ENCODE measurements around the gene UBN1. TPM values are rescaled to one million over a fixed set of nuclear protein-coding genes. Genes with fewer than 3 reads are reported as not detected.
A peak's percentile ranks its signal among the peaks of the same experiment; 100 is the strongest.

The UBN1 gene
- total and polyA plus RNA-seq, 4 donors = 7.3 to 19.7 (median 14.2) TPM

DNA sequence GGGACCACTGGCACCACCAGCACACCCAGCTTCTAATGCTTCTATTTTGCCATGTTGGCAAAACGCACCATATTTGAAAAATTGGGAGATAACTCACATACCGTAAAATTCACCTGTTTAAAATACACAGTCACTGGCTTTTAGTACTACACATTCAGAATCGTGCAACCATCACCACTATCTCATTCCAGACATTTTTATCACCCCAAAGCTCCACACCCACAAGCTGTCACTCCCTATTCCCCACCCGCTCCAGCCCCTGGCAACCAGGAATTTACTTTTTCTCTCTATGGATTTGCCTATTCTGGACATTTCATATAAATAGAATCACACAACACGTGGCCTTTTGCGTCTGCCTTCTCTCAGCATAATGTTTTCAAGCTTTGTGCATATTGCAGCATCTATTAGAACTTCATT, 64.7 kb downstream of the UBN1 start:
- Histone ChIP-seq H3K4me3 (ENCODE audit: low read depth in 1 of 3, low read length in 3 of 3) (no peak overlapping the region), H3K9ac (ENCODE audit: low read depth in 1 of 2, low read length in 2 of 2) (no peak overlapping the region), H3K27me3 (ENCODE audit: control insufficient read depth in 4 of 4, insufficient read depth in 4 of 4, low read length in 3 of 4) (no peaks in the 10 kb centered on the region), H3K9me3 (ENCODE audit: control insufficient read depth in 4 of 4, low read length in 3 of 4) (no peaks in the 10 kb centered on the region), H3K36me3 (ENCODE audit: control insufficient read depth in 4 of 4, insufficient read depth in 3 of 4, low read depth in 1 of 4, low read length in 3 of 4) (no peaks in the 10 kb centered on the region), H3K27ac (ENCODE audit: low read depth in 1 of 2, low read length in 2 of 2) (no peak overlapping the region), H3K4me1 (ENCODE audit: control insufficient read depth in 4 of 4, insufficient read depth in 4 of 4, low read length in 3 of 4) (peaks cover 4 to 43% (median 28%) of the 10 kb centered on the region in 4 donors)
- no peak for TF ChIP-seq RAD21 (IDR thresholded peaks at IDR 0.05)
- no peak for TF ChIP-seq SP1 (IDR thresholded peaks at IDR 0.05)
- no peak for TF ChIP-seq TAF1 (conservative IDR thresholded peaks at IDR 0.05)
- no peak for TF ChIP-seq YY1 (IDR thresholded peaks at IDR 0.05)
- TF ChIP-seq, protein P1, sequence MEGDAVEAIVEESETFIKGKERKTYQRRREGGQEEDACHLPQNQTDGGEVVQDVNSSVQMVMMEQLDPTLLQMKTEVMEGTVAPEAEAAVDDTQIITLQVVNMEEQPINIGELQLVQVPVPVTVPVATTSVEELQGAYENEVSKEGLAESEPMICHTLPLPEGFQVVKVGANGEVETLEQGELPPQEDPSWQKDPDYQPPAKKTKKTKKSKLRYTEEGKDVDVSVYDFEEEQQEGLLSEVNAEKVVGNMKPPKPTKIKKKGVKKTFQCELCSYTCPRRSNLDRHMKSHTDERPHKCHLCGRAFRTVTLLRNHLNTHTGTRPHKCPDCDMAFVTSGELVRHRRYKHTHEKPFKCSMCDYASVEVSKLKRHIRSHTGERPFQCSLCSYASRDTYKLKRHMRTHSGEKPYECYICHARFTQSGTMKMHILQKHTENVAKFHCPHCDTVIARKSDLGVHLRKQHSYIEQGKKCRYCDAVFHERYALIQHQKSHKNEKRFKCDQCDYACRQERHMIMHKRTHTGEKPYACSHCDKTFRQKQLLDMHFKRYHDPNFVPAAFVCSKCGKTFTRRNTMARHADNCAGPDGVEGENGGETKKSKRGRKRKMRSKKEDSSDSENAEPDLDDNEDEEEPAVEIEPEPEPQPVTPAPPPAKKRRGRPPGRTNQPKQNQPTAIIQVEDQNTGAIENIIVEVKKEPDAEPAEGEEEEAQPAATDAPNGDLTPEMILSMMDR (IDR thresholded peaks at IDR 0.05; ENCODE audit: low read depth, low read length, missing input control) = no peak
- TF ChIP-seq, protein P2, sequence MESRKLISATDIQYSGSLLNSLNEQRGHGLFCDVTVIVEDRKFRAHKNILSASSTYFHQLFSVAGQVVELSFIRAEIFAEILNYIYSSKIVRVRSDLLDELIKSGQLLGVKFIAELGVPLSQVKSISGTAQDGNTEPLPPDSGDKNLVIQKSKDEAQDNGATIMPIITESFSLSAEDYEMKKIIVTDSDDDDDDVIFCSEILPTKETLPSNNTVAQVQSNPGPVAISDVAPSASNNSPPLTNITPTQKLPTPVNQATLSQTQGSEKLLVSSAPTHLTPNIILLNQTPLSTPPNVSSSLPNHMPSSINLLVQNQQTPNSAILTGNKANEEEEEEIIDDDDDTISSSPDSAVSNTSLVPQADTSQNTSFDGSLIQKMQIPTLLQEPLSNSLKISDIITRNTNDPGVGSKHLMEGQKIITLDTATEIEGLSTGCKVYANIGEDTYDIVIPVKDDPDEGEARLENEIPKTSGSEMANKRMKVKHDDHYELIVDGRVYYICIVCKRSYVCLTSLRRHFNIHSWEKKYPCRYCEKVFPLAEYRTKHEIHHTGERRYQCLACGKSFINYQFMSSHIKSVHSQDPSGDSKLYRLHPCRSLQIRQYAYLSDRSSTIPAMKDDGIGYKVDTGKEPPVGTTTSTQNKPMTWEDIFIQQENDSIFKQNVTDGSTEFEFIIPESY (IDR thresholded peaks at IDR 0.05) = no peak
- no peak for TF ChIP-seq FOXA1 (IDR thresholded peaks at IDR 0.05)
- TF ChIP-seq HNF4A (conservative IDR thresholded peaks at IDR 0.05) = no peak
- TF ChIP-seq, protein P3, sequence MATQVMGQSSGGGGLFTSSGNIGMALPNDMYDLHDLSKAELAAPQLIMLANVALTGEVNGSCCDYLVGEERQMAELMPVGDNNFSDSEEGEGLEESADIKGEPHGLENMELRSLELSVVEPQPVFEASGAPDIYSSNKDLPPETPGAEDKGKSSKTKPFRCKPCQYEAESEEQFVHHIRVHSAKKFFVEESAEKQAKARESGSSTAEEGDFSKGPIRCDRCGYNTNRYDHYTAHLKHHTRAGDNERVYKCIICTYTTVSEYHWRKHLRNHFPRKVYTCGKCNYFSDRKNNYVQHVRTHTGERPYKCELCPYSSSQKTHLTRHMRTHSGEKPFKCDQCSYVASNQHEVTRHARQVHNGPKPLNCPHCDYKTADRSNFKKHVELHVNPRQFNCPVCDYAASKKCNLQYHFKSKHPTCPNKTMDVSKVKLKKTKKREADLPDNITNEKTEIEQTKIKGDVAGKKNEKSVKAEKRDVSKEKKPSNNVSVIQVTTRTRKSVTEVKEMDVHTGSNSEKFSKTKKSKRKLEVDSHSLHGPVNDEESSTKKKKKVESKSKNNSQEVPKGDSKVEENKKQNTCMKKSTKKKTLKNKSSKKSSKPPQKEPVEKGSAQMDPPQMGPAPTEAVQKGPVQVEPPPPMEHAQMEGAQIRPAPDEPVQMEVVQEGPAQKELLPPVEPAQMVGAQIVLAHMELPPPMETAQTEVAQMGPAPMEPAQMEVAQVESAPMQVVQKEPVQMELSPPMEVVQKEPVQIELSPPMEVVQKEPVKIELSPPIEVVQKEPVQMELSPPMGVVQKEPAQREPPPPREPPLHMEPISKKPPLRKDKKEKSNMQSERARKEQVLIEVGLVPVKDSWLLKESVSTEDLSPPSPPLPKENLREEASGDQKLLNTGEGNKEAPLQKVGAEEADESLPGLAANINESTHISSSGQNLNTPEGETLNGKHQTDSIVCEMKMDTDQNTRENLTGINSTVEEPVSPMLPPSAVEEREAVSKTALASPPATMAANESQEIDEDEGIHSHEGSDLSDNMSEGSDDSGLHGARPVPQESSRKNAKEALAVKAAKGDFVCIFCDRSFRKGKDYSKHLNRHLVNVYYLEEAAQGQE (IDR thresholded peaks at IDR 0.05) = no peak
- no peak for TF ChIP-seq JUND (IDR thresholded peaks at IDR 0.05)
- no peak for DNase-seq (ENCODE audit: low spot score)
- WGBS = 56% methylated on average over 6 of the region's 6 CpGs

DNA sequence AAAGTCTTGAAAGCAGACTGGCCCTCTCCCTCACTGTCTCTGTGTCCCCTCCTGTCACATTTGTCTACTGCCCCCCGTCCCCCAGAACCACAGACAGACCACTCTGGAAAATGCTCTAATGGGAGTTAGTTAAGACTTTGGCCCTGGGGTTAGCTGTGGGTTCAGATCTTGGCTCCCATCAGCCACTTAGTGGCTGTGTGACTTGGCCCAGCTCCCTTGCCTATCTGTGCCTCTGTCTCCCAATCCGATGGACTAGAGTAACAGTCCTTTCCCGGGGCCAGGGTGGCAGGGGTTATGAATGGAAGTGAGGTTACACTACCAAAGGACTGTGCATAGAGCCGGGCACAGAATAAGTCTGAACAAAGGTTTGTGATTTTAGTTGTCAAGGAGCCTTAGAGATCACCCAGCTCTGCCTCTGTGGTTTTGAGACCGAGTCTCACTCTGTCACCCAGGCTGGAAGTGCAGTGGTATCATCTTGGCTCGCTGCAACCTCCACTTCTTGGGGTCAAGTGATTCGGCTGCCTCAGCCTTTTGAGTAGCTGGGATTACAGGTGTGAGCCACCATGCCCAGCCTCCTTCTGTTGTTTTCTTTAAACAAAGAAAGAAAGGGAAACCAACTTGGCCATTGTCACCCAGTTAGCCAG, 66.0 kb downstream of the UBN1 start:
- TF ChIP-seq, protein P2 (IDR thresholded peaks at IDR 0.05) = no peak
- peak; percentile 39 to 68 for TF ChIP-seq HNF4A (conservative IDR thresholded peaks at IDR 0.05)
- H3K4me3 ChIP-seq (ENCODE audit: low read depth in 1 of 3, low read length in 3 of 3) = no peak overlapping the region
- H3K4me1 ChIP-seq (ENCODE audit: control insufficient read depth in 4 of 4, insufficient read depth in 4 of 4, low read length in 3 of 4) = peaks cover 4 to 38% (median 20%) of the 10 kb centered on the region in 4 donors
- H3K27me3 ChIP-seq (ENCODE audit: control insufficient read depth in 4 of 4, insufficient read depth in 4 of 4, low read length in 3 of 4) = no peaks in the 10 kb centered on the region
- H3K27ac ChIP-seq (ENCODE audit: low read depth in 1 of 2, low read length in 2 of 2) = no peak overlapping the region
- H3K36me3 ChIP-seq (ENCODE audit: control insufficient read depth in 4 of 4, insufficient read depth in 3 of 4, low read depth in 1 of 4, low read length in 3 of 4) = no peaks in the 10 kb centered on the region
- no peaks in the 10 kb centered on the region for H3K9me3 ChIP-seq (ENCODE audit: control insufficient read depth in 4 of 4, low read length in 3 of 4)
- DNase-seq (ENCODE audit: low spot score) = no peak
- WGBS = 66% methylated on average over 7 of the region's 7 CpGs
- no peak overlapping the region for H3K9ac ChIP-seq (ENCODE audit: low read depth in 1 of 2, low read length in 2 of 2)

All from liver (tissue), 9 donors.